HepG2 (cell line): ENCODE measurements around the gene NLRP2B. TPM values are rescaled to one million over a fixed set of nuclear protein-coding genes. Genes with fewer than 3 reads are reported as not detected.

ENCODE experiments used
- AHDC1 ChIP-seq: sonication (generic); formaldehyde crosslinking; IDR thresholded peaks from 2 replicates; pipeline ENCODE4 v1.5.1; 2020; ENCODE audit warnings: mild to moderate bottlenecking, missing genetic modification reagents, borderline replicate concordance
- ARHGAP35 ChIP-seq: sonication (generic); formaldehyde crosslinking; IDR thresholded peaks from 2 replicates; pipeline ENCODE4 v1.9.0; 2022; ENCODE audit warnings: mild to moderate bottlenecking, inconsistent platforms, moderate library complexity, missing genetic modification reagents, borderline replicate concordance
- GABPA ChIP-seq, 2 experiments: IDR thresholded peaks; 2 replicates each; pipeline ENCODE4 v1.6.1; 2011 to 2016; ENCODE audit warnings: low read depth in 2 of 2, low read length in 1 of 2, missing biosample characterization in 1 of 2, missing genetic modification characterization in 1 of 2
- GLI4 ChIP-seq: sonication (generic); formaldehyde crosslinking; IDR thresholded peaks from 2 replicates; pipeline ENCODE4 v1.5.1; 2020; ENCODE audit warnings: missing genetic modification reagents, mild to moderate bottlenecking, moderate library complexity, borderline replicate concordance
- HNF4G ChIP-seq, 2 experiments: sonication (generic) in 1 of 2; formaldehyde crosslinking in 1 of 2; IDR thresholded peaks; 2 replicates each; pipeline versions ENCODE4 v1.4.0 to v1.6.1; 2011 to 2020; ENCODE audit warnings: borderline replicate concordance in 2 of 2, low read depth in 2 of 2, mild to moderate bottlenecking in 2 of 2, low read length in 1 of 2, missing genetic modification reagents in 1 of 2, moderate library complexity in 1 of 2
- ISX ChIP-seq: sonication (generic); formaldehyde crosslinking; conservative IDR thresholded peaks from 2 replicates; pipeline ENCODE4 v1.5.0; 2020; ENCODE audit warnings: missing genetic modification reagents
- JUND ChIP-seq: sonication (generic); formaldehyde crosslinking; IDR thresholded peaks from 2 replicates; pipeline ENCODE4 v1.8.0; 2022; ENCODE audit warnings: mild to moderate bottlenecking, missing genetic modification reagents
- MZF1 ChIP-seq: sonication (generic); formaldehyde crosslinking; IDR thresholded peaks from 2 replicates; pipeline ENCODE4 v1.8.1; 2023; ENCODE audit warnings: mild to moderate bottlenecking, missing genetic modification reagents, borderline replicate concordance
- PAXIP1 ChIP-seq: sonication (generic); formaldehyde crosslinking; conservative IDR thresholded peaks from 2 replicates; pipeline ENCODE4 v1.4.0; 2020; ENCODE audit warnings: mild to moderate bottlenecking, missing genetic modification reagents, moderate library complexity
- SOX5 ChIP-seq: IDR thresholded peaks from 2 replicates; pipeline ENCODE4 v1.6.1; 2016; ENCODE audit warnings: borderline replicate concordance
- SOX6 ChIP-seq, 2 experiments: fragments of 450-650 bp in 1 of 2; sonication (generic) in 1 of 2; formaldehyde crosslinking in 1 of 2; IDR thresholded peaks; 2 replicates each; pipeline versions ENCODE4 v1.4.0 to v1.6.1; 2017 to 2020; ENCODE audit warnings: antibody characterized with exemption in 1 of 2, mild to moderate bottlenecking in 1 of 2, missing genetic modification reagents in 1 of 2
- ZNF225 ChIP-seq: sonication (generic); formaldehyde crosslinking; IDR thresholded peaks from 2 replicates; pipeline ENCODE4 v1.4.0; 2020; ENCODE audit warnings: mild to moderate bottlenecking, missing genetic modification reagents
- ZNF570 ChIP-seq: sonication (generic); formaldehyde crosslinking; IDR thresholded peaks from 2 replicates; pipeline ENCODE4 v1.4.0; 2020; ENCODE audit warnings: mild to moderate bottlenecking, missing genetic modification reagents, borderline replicate concordance
- ZNF703 ChIP-seq: sonication (generic); formaldehyde crosslinking; IDR thresholded peaks from 2 replicates; pipeline ENCODE4 v1.5.1; 2020; ENCODE audit warnings: missing genetic modification reagents, mild to moderate bottlenecking, moderate library complexity, borderline replicate concordance
- ZNF790 ChIP-seq: sonication (generic); formaldehyde crosslinking; IDR thresholded peaks from 2 replicates; pipeline ENCODE4 v1.8.0; 2022; ENCODE audit warnings: missing genetic modification reagents, mild to moderate bottlenecking, borderline replicate concordance
- polyA plus RNA-seq, 8 experiments: library from polyadenylated mRNA; depleted of rRNA in 3 of 8; stranded (reverse) in 7 of 8; unstranded in 1 of 8; fragments of >200 nt; fragmentation: Illumina TruSeq in 4 of 8; extraction: Trizol in 4 of 8; gene quantifications; 2 replicates each; pipeline versions ENCODE4 v1.2.1 to v1.2.3, GENCODE V29; 2011 to 2016; ENCODE audit warnings: low read depth in 4 of 8, missing spikeins in 1 of 8, mixed read lengths in 1 of 8; ENCODE audit not compliant: insufficient read depth in 1 of 8
- total RNA-seq, 5 experiments: library from RNA; depleted of rRNA; stranded (reverse); fragments of >200 nt; fragmentation: Illumina TruSeq; extraction: Trizol; gene quantifications; 2 replicates each; pipeline ENCODE4 v1.2.3, GENCODE V29; 2016; ENCODE audit warnings: low read depth in 1 of 5
- TF ChIP-seq, protein P1 (sequence below): sonication (generic); formaldehyde crosslinking; IDR thresholded peaks from 2 replicates; pipeline ENCODE4 v1.4.0; 2020; ENCODE audit warnings: mild to moderate bottlenecking, low read depth, missing genetic modification reagents
- TF ChIP-seq, protein P2 (sequence below): sonication (generic); formaldehyde crosslinking; IDR thresholded peaks from 2 replicates; pipeline ENCODE4 v1.4.0; 2020; ENCODE audit warnings: missing genetic modification reagents

The NLRP2B gene
- total and polyA plus RNA-seq, 2 of the 13 experiments (the other 11 are each of a cell fraction or from before 2014, with no cell fraction given): not detected

GRCh38 chrX:57640674-57641016, 39.4 kb downstream of the NLRP2B start (continued):
- TF ChIP-seq, protein P1, sequence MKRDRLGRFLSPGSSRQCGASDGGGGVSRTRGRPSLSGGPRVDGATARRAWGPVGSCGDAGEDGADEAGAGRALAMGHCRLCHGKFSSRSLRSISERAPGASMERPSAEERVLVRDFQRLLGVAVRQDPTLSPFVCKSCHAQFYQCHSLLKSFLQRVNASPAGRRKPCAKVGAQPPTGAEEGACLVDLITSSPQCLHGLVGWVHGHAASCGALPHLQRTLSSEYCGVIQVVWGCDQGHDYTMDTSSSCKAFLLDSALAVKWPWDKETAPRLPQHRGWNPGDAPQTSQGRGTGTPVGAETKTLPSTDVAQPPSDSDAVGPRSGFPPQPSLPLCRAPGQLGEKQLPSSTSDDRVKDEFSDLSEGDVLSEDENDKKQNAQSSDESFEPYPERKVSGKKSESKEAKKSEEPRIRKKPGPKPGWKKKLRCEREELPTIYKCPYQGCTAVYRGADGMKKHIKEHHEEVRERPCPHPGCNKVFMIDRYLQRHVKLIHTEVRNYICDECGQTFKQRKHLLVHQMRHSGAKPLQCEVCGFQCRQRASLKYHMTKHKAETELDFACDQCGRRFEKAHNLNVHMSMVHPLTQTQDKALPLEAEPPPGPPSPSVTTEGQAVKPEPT: no peak
- TF ChIP-seq AHDC1 (CRISPR knock-in tag) (peak; percentile 58; the same call in 1 of the 2 replicates), HNF4G (IDR thresholded peaks at IDR 0.05; ENCODE audit: borderline replicate concordance, low read depth, low read length) (no peak), HNF4G (CRISPR knock-in tag; IDR thresholded peaks at IDR 0.05; ENCODE audit: borderline replicate concordance, low read depth) (0 out of 2 replicates have a peak, but pooled peaks have one; percentile 35), GLI4 (no peak), ZNF790 (CRISPR knock-in tag) (no peak), ISX (CRISPR knock-in tag) (no peak), ZNF703 (CRISPR knock-in tag) (no peak), SOX6 (IDR thresholded peaks at IDR 0.05) (no peak), SOX6 (CRISPR knock-in tag; IDR thresholded peaks at IDR 0.05) (peak; percentile 45; the same call in 1 of the 2 replicates), GABPA (IDR thresholded peaks at IDR 0.05; ENCODE audit: low read depth, low read length) (no peak), GABPA (CRISPR knock-in tag; IDR thresholded peaks at IDR 0.05; ENCODE audit: low read depth) (0 out of 2 replicates have a peak, but pooled peaks have one; percentile 18), ZNF225 (CRISPR knock-in tag) (no peak), JUND (CRISPR knock-in tag) (no peak), ZNF570 (CRISPR knock-in tag) (no peak), PAXIP1 (CRISPR knock-in tag) (peak; percentile 67), SOX5 (CRISPR knock-in tag) (0 out of 2 replicates have a peak, but pooled peaks have one; percentile 38), MZF1 (CRISPR knock-in tag) (no peak), ARHGAP35 (no peak)
- TF ChIP-seq, protein P2, sequence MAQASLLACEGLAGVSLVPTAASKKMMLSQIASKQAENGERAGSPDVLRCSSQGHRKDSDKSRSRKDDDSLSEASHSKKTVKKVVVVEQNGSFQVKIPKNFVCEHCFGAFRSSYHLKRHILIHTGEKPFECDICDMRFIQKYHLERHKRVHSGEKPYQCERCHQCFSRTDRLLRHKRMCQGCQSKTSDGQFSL: no peak
